Measurements from ENCODE around the gene SHISAL1. TPM values are rescaled to one million over a fixed set of nuclear protein-coding genes. Genes with fewer than 3 reads are reported as not detected.

The SHISAL1 gene
- total and polyA plus RNA-seq, 2 donors (not counting 3 experiments of a cell fraction or from before 2014, with no cell fraction given), result 0.01 to 0.07 TPM

DNA sequence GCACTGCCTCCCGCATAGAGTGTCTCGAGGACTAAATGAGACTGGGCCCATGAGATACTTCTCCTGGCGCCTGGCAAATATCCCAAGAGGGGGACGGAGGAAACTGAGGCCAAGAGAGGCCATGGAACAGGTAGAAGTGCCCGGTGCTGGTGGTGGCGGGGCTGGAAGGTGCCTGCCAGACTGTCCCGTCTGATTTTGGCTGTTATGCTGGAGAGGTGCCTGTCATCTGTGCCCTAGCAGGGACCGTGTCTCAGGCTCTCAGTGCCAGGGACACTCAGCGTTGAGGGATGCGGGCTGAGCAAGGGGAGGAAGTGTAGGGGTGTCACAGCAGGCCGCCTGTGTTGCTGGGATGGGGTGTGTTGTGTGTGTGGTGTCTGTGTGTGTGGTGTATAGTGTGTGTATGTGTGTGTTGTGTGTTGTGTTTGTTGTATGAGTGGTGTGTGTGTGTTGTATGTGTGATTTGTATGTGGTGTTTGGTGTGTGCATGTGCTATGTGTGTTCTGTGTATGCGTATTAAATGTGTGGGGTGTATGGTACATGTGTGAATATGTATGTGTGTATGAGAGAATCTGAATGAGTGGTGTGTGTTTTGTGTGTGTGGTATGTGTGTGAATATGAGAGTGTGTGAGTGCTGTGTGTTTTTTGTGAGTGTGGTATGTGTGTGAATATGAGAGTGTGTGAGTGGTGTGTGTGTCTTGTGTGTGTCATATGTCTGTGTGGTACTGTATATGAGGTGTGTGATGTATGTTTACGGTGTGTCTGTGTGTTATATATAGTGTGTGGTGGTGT lies 21.3 kb upstream of the SHISAL1 start:
- POLR2A ChIA-PET, result no interaction called here
- no peaks in the 10 kb centered on the region for H3K79me2 ChIP-seq (ENCODE audit: control insufficient read depth, insufficient read depth, low read length)

More for the DNA sequence above, 21.3 kb upstream of the SHISAL1 start:
- Histone ChIP-seq H2AFZ (ENCODE audit: low read depth, low read length) (no peak overlapping the region), H3K4me1 (ENCODE audit: control insufficient read depth, extremely low read depth, insufficient read depth, low read length) (no peaks in the 10 kb centered on the region), H3K36me3 (ENCODE audit: control insufficient read depth in 2 of 2, extremely low read depth in 1 of 2, insufficient read depth in 2 of 2, low read length in 2 of 2) (no peaks in the 10 kb centered on the region), H3K4me2 (ENCODE audit: insufficient read depth, low read length) (no peak overlapping the region), H3K4me3 (replicated peaks in 1 of 3; ENCODE audit: insufficient read depth in 1 of 3, low read depth in 1 of 3, low read length in 3 of 3) (no peak overlapping the region), H3K9ac (replicated peaks; ENCODE audit: extremely low read depth, insufficient read depth, low read length) (no peak overlapping the region), H3K9me1 (replicated peaks; ENCODE audit: control insufficient read depth, extremely low read depth, insufficient read depth, low read length) (no peaks in the 10 kb centered on the region), H3K27me3 (ENCODE audit: control insufficient read depth in 2 of 2, insufficient read depth in 2 of 2, low read length in 2 of 2) (peaks cover 25 to 27% of the 10 kb centered on the region in 2 experiments), H3K9me3 (replicated peaks; ENCODE audit: control insufficient read depth, insufficient read depth, low read length) (no peaks in the 10 kb centered on the region), H4K20me1 (replicated peaks; ENCODE audit: control insufficient read depth, extremely low read depth, insufficient read depth, low read length) (no peaks in the 10 kb centered on the region), H3K27ac (ENCODE audit: insufficient read depth, low read depth, low read length) (no peak overlapping the region)
- no TSS peak for BruUV-seq (replicated peaks)
- TF ChIP-seq MYC (IDR thresholded peaks at IDR 0.05; ENCODE audit: low read depth, low read length) (no peak), POLR2AphosphoS5 (IDR thresholded peaks at IDR 0.05; ENCODE audit: insufficient read depth, low read depth, low read length) (no peak), POLR2A (IDR thresholded peaks at IDR 0.05; ENCODE audit: low read depth, low read length) (no peak), MAX (IDR thresholded peaks at IDR 0.05; ENCODE audit: insufficient read depth, insufficient read length) (no peak), GATA2 (IDR thresholded peaks at IDR 0.05; ENCODE audit: insufficient read depth, insufficient read length, low read depth, low read length) (no peak), EZH2 (IDR thresholded peaks at IDR 0.05; ENCODE audit: borderline replicate concordance, low read depth, low read length, severe bottlenecking) (no peak)
- TF ChIP-seq, protein P1, sequence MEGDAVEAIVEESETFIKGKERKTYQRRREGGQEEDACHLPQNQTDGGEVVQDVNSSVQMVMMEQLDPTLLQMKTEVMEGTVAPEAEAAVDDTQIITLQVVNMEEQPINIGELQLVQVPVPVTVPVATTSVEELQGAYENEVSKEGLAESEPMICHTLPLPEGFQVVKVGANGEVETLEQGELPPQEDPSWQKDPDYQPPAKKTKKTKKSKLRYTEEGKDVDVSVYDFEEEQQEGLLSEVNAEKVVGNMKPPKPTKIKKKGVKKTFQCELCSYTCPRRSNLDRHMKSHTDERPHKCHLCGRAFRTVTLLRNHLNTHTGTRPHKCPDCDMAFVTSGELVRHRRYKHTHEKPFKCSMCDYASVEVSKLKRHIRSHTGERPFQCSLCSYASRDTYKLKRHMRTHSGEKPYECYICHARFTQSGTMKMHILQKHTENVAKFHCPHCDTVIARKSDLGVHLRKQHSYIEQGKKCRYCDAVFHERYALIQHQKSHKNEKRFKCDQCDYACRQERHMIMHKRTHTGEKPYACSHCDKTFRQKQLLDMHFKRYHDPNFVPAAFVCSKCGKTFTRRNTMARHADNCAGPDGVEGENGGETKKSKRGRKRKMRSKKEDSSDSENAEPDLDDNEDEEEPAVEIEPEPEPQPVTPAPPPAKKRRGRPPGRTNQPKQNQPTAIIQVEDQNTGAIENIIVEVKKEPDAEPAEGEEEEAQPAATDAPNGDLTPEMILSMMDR (IDR thresholded peaks at IDR 0.05; ENCODE audit: extremely low read depth in 1 of 2, insufficient read depth in 1 of 2, low read depth in 1 of 2, low read length in 2 of 2), result no peak
- DNase-seq (ENCODE audit: low read depth, low spot score), result no peak
- intact Hi-C loops (cut with micrococcal nuclease) (no loop called here), dilution Hi-C loops (cut with MboI; ENCODE audit: extremely low pct_ligation_motif_present, low sequenced_read_pairs) (no loop called here)
- no peak for FAIRE-seq
- CTCF ChIA-PET, result no interaction called here
